Right cardiac atrium (tissue), 5 donors: ENCODE data around the gene INKA1. TPM values are rescaled to one million over a fixed set of nuclear protein-coding genes. Genes with fewer than 3 reads are reported as not detected.

Experiments used
- microRNA-seq, 2 donors: library from miRNA; unstranded; fragments of <30 nt; microRNA quantifications; one replicate each; pipeline ENCODE4 v1.2.0, GENCODE V29; 2020 to 2021
- polyA plus RNA-seq: library from polyadenylated mRNA; stranded (reverse); fragments of 200-250 nt; gene quantifications from one replicate; pipeline ENCODE4 v1.2.3, GENCODE V29; 2013
- total RNA-seq, 4 donors: library from RNA; stranded (reverse); fragmentation: NEBNext Ultra II Directional; extraction: Animal tissue kit (Norgen Biotek cat#: 25700); gene quantifications; one replicate each; pipeline ENCODE4 v1.2.1, GENCODE V29; 2021
- donor health status: healthy with polysubstance abuse.
- donor health status: DM: no; HTN: yes; CAD: no.
- donor health status: DM: no; HTN: no; CAD: no.
- donor health status: DM: no; HTN: yes; CAD: no; lungs with severe emphysema.
- donor health status: DM: yes; HTN: yes; CAD: no.

Gene INKA1
- total and polyA plus RNA-seq, 5 donors = 2.2 to 6.4 (median 4.3) TPM

Small RNAs within 50 kb of the gene (microRNA-seq; reads per million reads assigned to microRNA genes)
- 0 reads per million in 2 donors for gene MIR5193

Other genes starting within 250 kb of the INKA1 start
- 1 to 10 TPM in 1 of 4 donors, under 1 TPM in 3; 0.25 to 1.4 (median 0.39) TPM for gene BSN, start 248.8 kb upstream of the INKA1 start, total RNA-seq
- gene BSN, start 248.8 kb upstream of the INKA1 start, polyA plus RNA-seq = 0.38 TPM
- gene APEH, start 128.9 kb upstream of the INKA1 start, total RNA-seq = 100 to 1,000 TPM in 1 of 4 donors, 10 to 100 TPM in 3; 75.7 to 110 (median 93.6) TPM
- 37.4 TPM for gene APEH, start 128.9 kb upstream of the INKA1 start, polyA plus RNA-seq
- 1 to 10 TPM; 3.5 to 7.5 (median 6.6) TPM for gene MST1, start 113.8 kb upstream of the INKA1 start, total RNA-seq
- 6.2 TPM for gene MST1, start 113.8 kb upstream of the INKA1 start, polyA plus RNA-seq
- gene RNF123, start 113.7 kb upstream of the INKA1 start, total RNA-seq = 10 to 100 TPM; 36.6 to 44.6 (median 41.8) TPM
- 24.4 TPM for gene RNF123, start 113.7 kb upstream of the INKA1 start, polyA plus RNA-seq
- under 1 TPM in 1 of 4 donors, not detected in 3; 0.09 TPM for gene AMIGO3, start 83.6 kb upstream of the INKA1 start, total RNA-seq
- 0.57 TPM for gene AMIGO3, start 83.6 kb upstream of the INKA1 start, polyA plus RNA-seq
- gene GMPPB, start 79.3 kb upstream of the INKA1 start, total RNA-seq = 10 to 100 TPM; 12.6 to 34.7 (median 19.6) TPM
- gene GMPPB, start 79.3 kb upstream of the INKA1 start, polyA plus RNA-seq = 13.2 TPM
- 10 to 100 TPM; 18.4 to 24.0 (median 21.7) TPM for gene IP6K1, start 16.7 kb upstream of the INKA1 start, total RNA-seq
- gene IP6K1, start 16.7 kb upstream of the INKA1 start, polyA plus RNA-seq = 14.6 TPM
- under 1 TPM in 1 of 4 donors, not detected in 3; 0.29 TPM for gene CDHR4, start 3.4 kb upstream of the INKA1 start, total RNA-seq
- 0.07 TPM for gene CDHR4, start 3.4 kb upstream of the INKA1 start, polyA plus RNA-seq
- gene UBA7, start 10.7 kb downstream of the INKA1 start, total RNA-seq = 10 to 100 TPM; 25.5 to 40.5 (median 38.2) TPM
- gene UBA7, start 10.7 kb downstream of the INKA1 start, polyA plus RNA-seq = 25.1 TPM
- gene TRAIP, start 53.3 kb downstream of the INKA1 start, total RNA-seq = 1 to 10 TPM in 3 of 4 donors, under 1 TPM in 1; 0.68 to 1.5 (median 1.3) TPM
- gene TRAIP, start 53.3 kb downstream of the INKA1 start, polyA plus RNA-seq = 0.81 TPM
- gene CAMKV, start 66.6 kb downstream of the INKA1 start, total RNA-seq = not detected
- not detected for gene CAMKV, start 66.6 kb downstream of the INKA1 start, polyA plus RNA-seq
- 1 to 10 TPM in 3 of 4 donors, under 1 TPM in 1; 0.94 to 2.7 (median 2.1) TPM for gene MST1R, start 100.6 kb downstream of the INKA1 start, total RNA-seq
- gene MST1R, start 100.6 kb downstream of the INKA1 start, polyA plus RNA-seq = 1.9 TPM
- gene MON1A, start 126.5 kb downstream of the INKA1 start, total RNA-seq = 1 to 10 TPM; 7.4 to 9.0 (median 8.0) TPM
- 8.2 TPM for gene MON1A, start 126.5 kb downstream of the INKA1 start, polyA plus RNA-seq
- 10 to 100 TPM; 43.2 to 52.6 (median 46.9) TPM for gene RBM6, start 136.9 kb downstream of the INKA1 start, total RNA-seq
- gene RBM6, start 136.9 kb downstream of the INKA1 start, polyA plus RNA-seq = 53.1 TPM